GM12891 (cell line): ENCODE data around the gene DAB2IP.

Experiments used
- DNase-seq: peaks from one replicate; pipeline ENCODE4 v3.0.0; 2011; ENCODE audit warnings: low spot score; ENCODE audit not compliant: insufficient read length
- FAIRE-seq: peaks from 2 replicates; lab custom pipeline; 2011; peaks lifted over from hg19 to GRCh38; lab: Jason Lieb, UNC
- PAX5 ChIP-seq: IDR thresholded peaks from 2 replicates; pipeline ENCODE4 v1.6.1; 2011; ENCODE audit warnings: low read length, moderate library complexity, mild to moderate bottlenecking; ENCODE audit not compliant: insufficient read depth, severe bottlenecking
- POLR2A ChIP-seq: IDR thresholded peaks from 2 replicates; pipeline ENCODE4 v1.6.1; 2011; ENCODE audit warnings: low read depth, low read length, control low read depth
- POLR2AphosphoS5 ChIP-seq: IDR thresholded peaks from 2 replicates; pipeline ENCODE4 v1.6.1; 2011; ENCODE audit warnings: low read depth, low read length, control low read depth
- POU2F2 ChIP-seq: IDR thresholded peaks from 2 replicates; pipeline ENCODE4 v1.6.1; 2011; ENCODE audit warnings: low read depth, mild to moderate bottlenecking, control low read depth, low read length, moderate library complexity
- SPI1 ChIP-seq: IDR thresholded peaks from 2 replicates; pipeline ENCODE4 v1.6.1; 2011; ENCODE audit warnings: low read depth, low read length, control low read depth
- TAF1 ChIP-seq: IDR thresholded peaks from 2 replicates; pipeline ENCODE4 v1.6.1; 2011; ENCODE audit warnings: low read depth, low read length, control low read depth

DAB2IP gene

DNA sequence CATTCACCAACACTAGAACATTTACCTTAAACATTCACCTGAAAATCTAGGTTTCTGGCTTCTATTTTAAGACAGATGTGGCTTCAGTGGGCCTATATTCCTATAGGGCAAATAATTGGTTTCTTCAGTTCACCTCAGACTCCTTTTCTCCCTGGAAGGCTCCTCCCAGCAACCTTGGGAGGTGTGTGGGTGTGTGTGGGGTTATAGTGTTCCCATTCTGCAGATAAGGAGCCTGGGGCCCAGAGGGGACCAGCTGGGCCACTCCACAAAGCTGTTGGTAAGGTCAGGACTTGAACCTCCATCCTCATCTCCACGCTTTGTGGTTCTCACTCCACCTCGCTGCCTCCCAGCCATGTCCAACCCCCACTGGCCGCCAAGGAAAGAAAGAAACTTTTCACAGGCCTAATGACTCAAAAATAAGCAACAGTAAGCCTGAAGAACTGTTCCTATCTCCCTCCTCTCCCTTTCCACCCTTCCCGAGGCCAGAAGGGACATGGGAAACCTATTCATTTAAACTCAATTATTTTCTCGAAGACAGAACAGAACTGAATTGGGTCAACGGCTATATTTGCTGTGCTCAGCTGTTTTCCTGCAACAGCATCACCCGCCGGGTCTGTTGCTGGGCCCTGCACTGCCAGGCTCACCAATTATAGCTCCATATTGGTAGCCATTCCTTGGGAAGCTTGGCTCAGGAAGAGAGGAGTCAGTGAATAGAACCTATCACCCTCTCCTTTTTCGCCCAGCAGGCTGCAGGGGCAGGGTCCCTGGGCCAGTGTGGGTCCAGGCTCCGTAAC lies 78.5 kb downstream of the DAB2IP start:
- DNase-seq (no peak), FAIRE-seq (no peak)
- TF ChIP-seq POU2F2 (no peak), TAF1 (no peak), PAX5 (no peak), POLR2A (no peak), POLR2AphosphoS5 (no peak), SPI1 (no peak)

DNA sequence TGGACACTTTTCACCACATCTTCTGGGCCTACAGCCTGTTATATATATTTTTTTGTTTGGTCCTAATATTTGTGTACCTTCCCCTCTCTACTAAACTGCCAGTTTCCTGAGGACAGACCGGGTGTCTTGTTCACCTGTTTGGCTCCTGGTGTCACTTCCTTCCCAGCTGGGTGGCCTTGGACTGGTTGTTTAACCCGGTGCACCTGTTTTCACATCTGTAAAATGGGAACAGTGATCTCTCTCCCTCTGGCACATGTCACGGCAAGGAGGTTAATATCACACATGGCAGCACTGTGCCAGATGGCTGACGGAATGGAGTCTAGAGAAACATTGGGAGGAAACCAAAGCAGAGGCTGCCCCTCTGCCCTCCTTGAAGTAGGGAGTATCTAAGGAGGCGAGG lies 79.7 kb downstream of the DAB2IP start:
- FAIRE-seq, result no peak
- no peak for DNase-seq
- TF ChIP-seq POLR2A (no peak), POLR2AphosphoS5 (no peak), POU2F2 (no peak), PAX5 (no peak), SPI1 (no peak), TAF1 (no peak)

DNA sequence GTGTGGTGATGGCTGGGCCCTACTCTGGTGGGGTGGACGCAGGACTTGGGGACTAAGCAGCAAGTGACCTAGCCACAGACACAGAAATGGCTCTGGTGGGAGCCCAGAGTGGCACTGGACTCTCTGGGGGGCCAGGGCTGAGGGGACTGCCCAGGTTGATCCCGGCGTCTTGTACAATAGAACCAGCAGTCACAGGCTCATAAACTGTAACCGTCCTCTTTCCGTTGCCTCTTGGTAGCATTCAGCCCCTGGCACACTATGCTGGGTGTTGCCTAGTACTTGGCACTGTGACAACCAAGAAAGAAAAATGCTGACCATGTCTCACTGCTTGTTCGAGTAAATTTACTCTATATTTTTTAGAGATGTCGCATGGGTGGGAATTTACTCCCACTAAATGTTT lies 80.5 kb downstream of the DAB2IP start:
- DNase-seq (no peak), FAIRE-seq (no peak)
- TF ChIP-seq POU2F2 (no peak), POLR2A (no peak), PAX5 (no peak), TAF1 (no peak), POLR2AphosphoS5 (no peak)

DNA sequence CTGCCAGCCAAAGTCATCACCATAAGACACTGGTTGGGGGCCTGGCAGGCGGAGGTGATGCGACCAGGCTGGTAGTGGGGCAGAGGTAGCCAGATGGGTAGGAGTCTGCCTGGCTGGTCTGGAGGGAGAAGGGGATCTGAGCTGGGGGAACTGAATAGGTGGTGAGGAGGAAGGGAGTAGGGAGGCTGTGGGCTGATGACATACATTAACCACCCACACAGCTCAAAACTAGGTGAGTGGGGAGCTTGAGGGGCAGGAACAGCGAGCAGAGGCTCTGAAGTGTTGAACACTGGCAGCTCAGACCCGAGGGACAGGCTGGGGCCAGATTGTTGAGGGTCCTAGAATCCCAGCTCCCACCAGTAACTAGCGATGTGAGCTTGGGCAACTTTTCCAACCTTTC lies 81.0 kb downstream of the DAB2IP start:
- DNase-seq (no peak), FAIRE-seq (no peak)
- TF ChIP-seq POU2F2, result no peak
- no peak for TF ChIP-seq POLR2AphosphoS5
- TF ChIP-seq SPI1, result no peak
- no peak for TF ChIP-seq PAX5
- TF ChIP-seq POLR2A, result no peak
- no peak for TF ChIP-seq TAF1

DNA sequence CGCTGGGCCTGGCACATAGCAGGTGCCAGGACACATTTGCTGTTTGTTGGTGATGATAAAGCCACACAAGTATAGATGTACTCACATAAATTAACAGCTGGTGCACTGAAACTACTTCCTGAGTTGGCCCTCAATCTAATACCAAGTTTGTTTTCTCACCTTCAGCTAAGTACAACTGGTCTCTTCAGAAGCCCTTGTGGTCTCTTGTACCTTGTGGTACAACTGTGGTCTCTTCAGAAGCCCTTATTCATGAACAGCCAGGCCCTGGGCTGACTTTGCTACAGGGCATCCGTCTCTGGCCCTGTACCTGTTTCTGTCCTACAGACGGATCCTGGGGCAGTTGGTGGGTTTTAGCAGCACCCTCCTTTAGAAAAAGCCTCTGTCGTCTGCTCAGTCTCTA lies 81.5 kb downstream of the DAB2IP start:
- TF ChIP-seq POLR2AphosphoS5, result no peak
- TF ChIP-seq POU2F2, result no peak
- no peak for TF ChIP-seq SPI1
- TF ChIP-seq PAX5, result no peak
- TF ChIP-seq TAF1, result no peak
- no peak for TF ChIP-seq POLR2A
- DNase-seq, result no peak
- no peak for FAIRE-seq

DNA sequence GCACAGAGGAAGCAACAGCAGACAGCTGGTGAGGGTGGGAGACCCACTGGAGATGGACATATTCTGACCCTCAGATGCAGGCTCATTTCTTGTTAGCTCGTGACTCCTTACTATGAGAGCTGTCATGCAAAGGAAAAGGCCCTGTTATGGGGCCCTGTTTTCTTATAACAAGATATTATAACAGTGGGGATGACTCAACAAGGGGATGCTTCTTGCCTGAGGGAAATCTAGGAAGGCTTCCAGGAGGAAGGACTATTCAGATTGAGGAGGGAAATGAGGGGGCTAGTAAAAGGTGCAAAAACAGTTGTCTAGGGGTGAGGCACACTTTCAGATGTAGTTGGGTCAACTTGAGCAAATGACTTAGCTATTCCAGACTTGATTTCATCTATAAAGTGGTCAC lies 83.0 kb downstream of the DAB2IP start:
- DNase-seq (no peak), FAIRE-seq (no peak)
- TF ChIP-seq TAF1 (no peak), POLR2A (no peak), POLR2AphosphoS5 (no peak), SPI1 (no peak), POU2F2 (no peak)

DNA sequence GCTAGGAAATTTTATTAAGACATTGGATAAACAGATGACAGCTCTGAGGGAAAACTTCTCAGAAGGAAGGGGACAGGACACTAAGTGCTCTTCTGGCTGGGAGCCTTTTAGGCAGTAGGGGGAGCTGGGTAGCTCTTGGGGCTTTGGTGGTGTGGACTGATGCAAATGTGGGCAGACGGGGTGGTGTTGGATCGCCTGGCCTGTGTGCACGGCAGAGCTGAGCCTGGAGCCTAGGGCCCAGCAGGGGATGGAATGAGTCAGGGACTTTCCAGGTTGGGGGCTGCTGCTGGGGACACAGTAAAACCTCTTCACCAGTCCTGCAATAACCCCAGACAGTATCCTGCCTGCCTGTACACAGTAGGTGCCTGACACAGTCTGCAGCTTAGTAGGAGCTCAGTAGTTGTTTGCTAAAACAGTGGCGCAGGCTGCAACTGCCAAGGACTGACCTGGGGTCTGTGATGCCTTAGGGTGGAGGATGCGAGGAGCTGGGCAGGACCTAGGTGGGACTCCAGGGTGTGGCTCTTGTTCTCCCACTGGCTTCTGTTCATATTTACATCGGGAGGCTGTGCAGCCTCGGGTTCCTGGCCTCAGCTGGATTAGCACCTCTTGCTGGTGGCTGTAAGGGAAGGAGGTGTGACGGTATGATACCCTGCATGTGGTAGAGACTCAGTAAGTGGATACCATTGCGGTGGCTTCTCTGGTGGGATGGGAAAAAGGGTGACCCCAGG lies 83.8 kb downstream of the DAB2IP start:
- TF ChIP-seq SPI1, result no peak
- TF ChIP-seq POLR2AphosphoS5, result no peak
- TF ChIP-seq TAF1, result no peak
- no peak for TF ChIP-seq POLR2A
- no peak for TF ChIP-seq PAX5
- TF ChIP-seq POU2F2, result no peak
- DNase-seq (peak; percentile 66), FAIRE-seq (peak; percentile 85)

DNA sequence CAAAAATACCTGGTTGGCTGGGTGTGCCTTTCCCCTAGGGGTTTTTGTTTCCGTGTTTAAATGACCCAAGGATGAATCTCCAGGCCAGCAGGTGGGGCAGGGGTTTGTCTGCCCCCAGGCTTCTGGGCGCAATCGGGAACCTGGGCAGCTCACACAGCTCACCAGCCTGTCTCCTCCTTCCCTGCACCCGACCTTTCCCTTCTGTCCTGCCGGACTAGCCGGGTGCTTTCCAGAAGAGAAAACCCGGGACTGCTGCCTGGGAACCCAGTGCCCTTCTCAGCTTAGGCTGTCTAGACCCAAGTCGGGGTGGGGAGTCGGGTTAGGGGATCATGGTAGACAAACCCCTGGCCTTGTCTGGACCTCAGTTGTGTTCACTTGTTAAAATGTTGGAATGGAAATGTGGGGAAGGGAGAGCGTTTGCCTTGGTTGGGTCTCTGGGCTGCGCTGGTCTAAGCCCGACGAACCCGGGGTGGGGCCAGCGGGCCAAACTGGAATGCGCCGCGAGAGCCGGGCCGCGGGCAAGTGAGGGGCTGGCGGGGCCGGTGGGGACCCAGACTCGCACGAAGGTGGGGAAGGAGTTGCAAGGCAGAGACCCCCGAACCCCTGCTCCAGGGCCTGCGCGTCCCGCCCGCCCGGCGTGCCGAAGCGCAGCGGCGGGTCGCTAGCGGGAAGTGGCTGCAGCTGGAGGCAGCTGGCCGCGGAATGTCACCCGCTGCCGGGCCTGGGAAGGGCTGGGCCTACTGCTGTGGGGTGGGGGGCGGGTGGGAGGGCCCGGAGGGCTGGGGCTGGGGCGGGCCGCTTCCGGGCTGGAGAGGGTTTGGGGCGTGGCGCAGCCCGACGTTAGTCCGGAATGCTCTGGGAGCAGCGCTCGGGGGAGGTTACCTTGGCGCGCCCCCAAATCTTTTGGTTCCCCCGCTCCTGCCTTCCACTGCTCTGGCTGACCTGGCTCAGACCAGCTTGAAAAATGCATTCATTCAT lies 84.6 kb downstream of the DAB2IP start:
- TF ChIP-seq PAX5, result no peak
- FAIRE-seq, result no peak
- no peak for DNase-seq

DNA sequence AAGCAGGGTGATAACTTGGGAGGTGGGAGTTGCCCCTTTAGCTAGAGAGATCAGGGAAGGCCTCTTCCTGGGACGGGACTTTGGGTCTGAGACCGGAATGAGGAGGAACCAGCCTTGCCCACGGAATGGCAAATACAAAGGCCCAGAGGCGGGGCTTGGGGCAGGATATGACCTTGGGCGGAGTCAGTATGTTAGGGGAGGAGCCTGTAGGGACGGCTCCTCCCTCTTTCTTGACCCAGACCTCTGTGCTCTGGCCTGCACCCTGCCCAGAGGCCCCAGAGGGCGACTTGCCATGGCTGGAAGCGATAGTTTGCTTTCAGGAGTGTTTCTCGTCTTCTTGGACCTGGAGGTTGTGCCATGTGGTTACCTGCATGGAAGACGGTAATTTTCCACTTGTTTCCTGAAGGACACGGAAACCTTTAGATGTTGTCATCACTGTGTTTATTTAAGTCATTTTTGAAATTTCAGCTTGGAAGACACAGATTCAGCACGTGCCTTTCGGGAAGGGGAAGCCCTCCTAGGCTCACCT lies 85.6 kb downstream of the DAB2IP start:
- FAIRE-seq (no peak), DNase-seq (no peak)
- TF ChIP-seq POLR2A (no peak), SPI1 (no peak), TAF1 (no peak), POU2F2 (no peak), PAX5 (no peak), POLR2AphosphoS5 (no peak)
